Muscle of arm (tissue), 12 donors: Measurements from ENCODE around the gene MINDY1. TPM values are rescaled to one million over a fixed set of nuclear protein-coding genes. Genes with fewer than 3 reads are reported as not detected.

Source experiments
- DNase-seq: peaks from one replicate; pipeline ENCODE4 v3.0.0-alpha.2; 2013
- polyA plus RNA-seq, 12 donors: library from polyadenylated mRNA; unstranded; fragments of 120-200 nt; gene quantifications; one replicate each; pipeline ENCODE4 v1.2.1, GENCODE V29; 2013; ENCODE audit not compliant: insufficient read length in 12 of 12

Gene MINDY1
- polyA plus RNA-seq, 12 donors, result 15.5 to 35.9 (median 20.9) TPM; not detected in 1

DNA sequence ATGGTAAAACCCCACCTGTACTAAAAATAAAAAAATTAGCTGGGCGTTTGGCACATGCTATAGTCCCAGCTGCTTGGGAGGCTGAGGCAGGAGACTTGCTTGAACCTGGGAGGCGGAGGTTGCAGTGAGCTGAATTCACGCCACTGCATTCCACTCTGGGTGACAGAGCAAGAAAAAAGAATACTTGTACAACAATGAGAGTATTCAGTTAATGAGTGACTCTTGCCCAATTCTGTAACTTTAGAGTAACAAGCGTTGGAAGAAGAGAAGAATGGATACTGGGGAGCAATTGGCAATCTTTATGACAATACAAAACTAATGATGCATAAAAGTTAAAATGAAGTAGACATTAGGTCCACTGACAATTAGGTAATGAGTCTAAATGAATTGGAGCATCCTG is 14.1 kb downstream of the MINDY1 start:
- DNase-seq, result no peak

- no peak for DNase-seq
Measured at GRCh38 chr1:150987924-150988323, 18.8 kb downstream of the MINDY1 start.

- DNase-seq, result no peak
Measured at GRCh38 chr1:150985179-150985825, 21.4 kb downstream of the MINDY1 start.

- no peak for DNase-seq
Measured at GRCh38 chr1:150981805-150982712, 24.6 kb downstream of the MINDY1 start, which contains the start of gene ANXA9. TSS of gene ANXA9 (plus strand) at chr1:150982292. CDS start at chr1:150983106, 814 bp downstream.

DNA sequence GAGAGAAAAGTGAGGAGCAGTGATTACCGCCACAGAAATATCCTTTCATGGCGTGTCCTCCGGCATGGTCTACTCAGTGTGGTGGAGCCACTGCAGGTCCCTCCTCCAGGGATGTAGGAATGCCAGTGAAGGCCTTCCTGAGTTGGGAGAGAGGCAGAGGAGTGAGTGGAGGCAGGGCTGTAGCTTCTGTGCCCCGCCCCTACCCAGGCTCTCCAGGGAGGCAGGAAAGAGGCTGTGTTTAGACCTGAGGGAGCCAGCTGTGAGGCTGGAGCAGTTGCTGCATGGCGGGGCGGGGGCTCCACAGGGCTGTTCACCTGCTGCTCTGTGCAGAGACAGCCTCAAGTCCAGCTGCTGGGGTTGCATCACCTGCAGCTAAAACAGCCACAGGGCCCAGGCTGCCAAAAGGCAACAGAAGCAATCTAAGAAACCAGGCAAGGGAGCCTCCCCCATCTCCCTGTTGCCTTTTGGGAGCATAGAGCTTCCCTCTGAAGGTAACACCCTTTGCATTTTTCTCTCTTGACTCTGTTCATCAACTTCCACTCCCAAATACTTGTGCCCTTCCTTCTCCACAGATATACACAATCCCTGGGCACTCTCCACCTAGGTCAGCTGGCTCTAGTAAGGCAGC is 25.4 kb downstream of the MINDY1 start:
- DNase-seq, result no peak

DNA sequence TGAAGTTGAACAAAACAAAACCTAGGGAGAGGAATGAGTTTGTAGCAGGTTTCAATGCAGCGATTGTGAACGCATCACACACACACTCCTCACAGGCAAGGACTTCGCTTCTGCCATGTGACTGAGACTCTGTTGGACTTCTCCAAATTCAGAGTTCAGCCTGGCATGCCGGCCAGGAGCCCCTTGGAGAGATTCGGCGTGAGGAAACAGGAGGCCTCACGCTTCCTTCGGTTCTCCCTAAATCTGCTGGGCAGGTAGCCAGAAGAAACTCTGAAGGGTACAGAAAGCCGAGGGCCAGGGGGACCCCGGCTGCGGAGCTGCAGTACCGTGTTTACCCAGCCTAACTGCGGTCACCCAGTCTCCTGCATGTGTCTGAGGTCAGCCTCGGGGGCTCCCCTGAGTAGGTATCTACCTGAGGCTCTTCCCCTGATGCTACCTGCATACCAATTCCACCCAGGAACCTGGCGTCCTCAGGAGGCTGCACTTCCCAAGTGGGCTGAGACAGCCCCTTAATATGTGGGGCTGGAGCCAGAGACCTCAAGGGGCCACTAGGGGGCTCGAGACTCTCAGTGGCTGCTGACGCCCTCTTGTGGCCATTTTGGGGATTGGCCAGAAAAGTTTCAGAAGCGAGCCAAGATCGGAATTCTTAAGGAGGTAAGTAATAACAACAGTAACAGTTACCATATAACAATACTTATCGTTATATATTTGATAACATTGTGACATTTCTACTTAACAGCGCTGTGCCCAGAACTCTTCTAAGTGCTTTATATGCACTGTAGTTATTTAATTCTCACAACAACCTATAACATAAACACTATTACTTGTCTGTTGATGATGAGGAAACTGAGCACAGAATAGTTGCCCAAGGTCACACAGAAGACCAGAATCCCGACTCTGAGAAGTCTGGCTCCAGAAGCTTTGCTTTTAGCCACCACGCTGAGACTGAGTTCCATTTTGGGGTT is 27.3 kb downstream of the MINDY1 start:
- DNase-seq, result peak; percentile 89

DNA sequence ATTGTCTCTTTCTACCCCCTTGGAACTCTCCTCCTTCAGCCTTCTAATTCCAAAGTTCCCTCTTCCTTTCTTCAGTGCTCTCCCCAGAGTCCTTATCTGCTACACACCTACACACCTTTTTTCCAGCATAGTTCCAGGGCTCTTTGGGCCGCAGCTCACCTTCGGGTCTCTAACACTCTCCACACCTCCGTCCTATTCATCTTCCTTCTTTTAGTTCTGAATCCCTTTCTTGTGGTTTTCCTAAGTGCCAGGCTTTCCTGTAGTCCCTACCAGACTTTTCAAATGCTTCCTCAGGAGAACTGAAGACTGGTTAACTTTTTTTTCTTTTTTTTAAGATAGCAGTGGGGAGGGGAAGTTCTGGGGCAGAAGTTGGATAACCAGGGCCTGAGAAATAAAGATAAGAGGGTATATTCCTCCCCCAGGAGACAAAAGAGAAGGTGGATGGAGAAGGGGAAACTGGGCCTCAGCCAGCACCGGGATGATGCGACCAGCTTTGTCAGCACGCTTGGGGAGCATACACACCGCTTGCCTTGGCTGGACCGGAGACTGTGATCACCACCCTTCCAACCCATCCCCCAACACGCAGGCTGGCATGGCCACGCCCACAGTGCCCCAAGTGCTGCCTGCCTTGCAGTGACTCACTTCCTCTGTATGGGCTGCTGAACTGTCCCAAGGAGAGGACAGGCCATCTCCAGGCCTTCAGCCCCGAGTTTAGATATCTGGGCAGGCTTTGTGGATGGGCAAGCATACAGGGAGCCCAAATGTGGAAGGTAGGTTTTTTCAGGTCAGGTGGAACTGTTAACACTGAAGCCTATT is 29.6 kb downstream of the MINDY1 start:
- DNase-seq, result peak; percentile 35

- DNase-seq, result no peak
Measured at GRCh38 chr1:150976401-150976821, 30.3 kb downstream of the MINDY1 start.

DNA sequence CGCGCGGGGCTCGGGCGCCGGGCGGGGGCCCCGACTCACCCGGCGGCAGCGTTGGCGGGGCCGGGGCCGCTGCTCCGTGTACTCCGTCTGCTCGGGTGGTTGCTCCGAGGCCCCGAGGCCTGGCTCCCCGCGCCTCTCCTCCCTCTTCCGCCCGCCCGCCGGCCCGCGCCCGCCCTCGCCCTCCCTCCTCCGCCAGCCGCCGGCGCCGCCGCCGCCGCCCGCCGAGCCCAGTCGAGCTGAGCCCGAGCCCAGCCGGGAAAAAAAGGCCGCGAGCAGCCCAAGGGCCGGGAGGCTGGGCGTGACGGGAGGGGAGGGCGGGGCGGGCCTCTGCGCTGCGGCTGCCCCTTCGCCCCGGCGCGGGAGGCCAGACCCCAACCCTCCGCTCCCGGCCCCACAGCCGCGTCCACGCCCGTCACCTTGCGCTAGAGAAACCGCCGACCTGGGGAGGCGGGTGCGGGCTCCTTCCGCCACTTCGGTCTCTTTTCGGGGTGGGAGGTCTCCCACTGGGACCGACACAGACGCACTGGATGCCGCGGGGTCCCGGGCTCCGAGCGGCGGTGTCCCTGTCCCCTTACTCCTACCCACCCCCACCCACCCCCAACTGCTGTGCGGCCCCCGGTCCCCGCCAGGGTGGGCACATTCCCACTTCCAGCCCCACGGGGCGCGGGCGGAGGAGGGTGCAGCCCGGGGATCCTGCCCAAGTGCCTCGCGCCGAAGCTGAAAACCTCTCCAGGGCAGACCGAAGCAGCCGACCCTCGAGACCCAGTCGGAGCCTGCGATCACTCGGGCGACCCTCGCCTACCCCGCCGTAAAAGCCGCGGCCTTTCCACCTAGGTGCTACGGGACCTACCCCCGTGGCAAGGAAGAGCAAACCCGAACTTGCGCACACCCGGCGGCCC is 31.9 kb downstream of the MINDY1 start, which contains the start of gene CERS2:
Gene CERS2 (minus strand): TSS at position 256 of the 899 bp plus-strand sequence. CDS start 5,745 bp downstream, outside the sequence.
- peak; percentile 80 for DNase-seq

DNA sequence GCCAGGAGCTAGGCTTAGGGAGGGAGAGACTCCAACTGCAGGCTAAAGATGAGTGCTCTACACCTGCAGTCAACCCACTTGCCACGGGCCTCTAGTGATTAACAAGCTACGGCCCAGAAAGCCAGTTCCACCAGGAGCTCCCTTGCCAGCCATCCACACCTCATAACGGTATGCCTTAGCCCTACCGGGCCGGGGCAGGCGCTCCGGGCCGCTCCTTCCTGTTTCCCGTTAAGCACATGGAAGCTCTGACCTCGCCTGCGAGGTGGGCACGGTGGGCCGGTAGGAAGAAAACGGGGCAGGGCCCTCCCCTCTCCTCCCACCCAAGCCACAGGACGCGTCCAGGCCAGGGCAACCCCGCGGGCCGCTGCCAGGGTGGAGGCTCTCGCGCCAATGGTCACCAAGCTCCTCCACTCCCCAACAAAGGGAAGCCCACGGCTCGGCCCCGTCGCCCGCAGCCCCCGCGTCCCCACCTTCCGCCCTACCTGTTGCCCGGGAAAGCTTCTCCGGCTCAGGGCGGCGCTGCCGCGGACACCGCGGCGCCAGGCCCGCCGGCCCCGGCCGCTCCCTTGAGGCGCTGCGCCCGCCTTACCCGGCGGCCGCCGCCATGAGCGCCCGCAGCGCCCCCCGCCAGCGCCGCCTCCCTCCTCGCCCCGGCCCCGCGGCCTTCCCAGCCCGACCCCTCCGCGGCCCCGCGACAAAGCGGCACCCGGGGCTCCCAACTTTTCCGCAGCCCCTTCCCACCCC is 32.7 kb downstream of the MINDY1 start:
- DNase-seq, result peak; percentile 31

DNA sequence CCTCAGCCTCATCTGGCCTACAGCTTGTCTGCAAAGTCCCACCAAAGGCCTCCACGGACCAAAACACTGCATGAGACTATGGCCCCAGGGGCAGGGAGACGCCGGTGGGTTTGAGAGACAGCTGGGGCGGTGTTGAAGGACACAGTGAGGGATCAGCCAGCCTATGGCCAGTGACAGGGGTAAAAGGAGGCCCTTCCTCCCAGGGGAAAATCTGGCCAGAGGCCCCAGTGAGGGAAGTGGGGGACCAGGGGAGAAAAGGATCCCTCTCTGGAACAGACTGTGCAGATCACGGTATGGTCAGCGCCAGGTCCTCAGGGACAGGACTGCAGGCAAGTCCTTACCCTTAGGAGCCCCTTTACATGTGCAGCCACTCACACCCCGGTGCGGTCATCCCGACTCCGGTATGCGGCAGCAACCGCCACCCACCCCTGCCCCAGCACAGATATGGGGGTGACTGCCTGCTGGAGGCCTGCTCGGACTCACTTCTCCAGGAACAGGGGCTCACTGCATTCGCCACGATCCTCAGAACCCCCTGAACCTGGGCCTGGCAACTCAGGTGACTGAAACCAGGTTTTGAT is 33.4 kb downstream of the MINDY1 start:
- DNase-seq, result no peak

DNA sequence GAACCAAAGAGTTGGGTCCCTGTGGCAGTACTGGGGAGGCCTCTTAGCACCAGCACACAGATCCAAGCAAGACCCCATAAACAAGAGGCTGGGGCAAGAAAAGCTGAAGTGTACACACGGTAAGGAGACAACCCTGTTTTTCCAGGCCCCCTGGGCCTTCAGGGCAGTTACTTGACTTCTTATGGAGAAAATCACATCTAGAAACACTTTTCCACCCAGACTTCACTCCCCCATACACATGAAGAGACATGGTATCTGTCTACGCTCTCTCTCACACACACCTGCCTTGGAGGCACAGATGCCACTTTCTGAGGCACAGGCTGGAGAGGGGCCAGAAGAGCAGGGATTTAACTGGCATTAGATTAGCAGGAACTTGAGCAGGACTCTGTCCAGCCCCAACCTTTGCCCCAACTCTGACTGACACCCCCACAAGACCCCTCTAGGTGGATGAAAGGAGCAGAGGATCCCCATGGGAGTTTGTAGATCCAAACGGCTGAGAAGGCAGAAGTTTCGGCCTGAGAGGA is 34.2 kb downstream of the MINDY1 start:
- DNase-seq, result no peak

DNA sequence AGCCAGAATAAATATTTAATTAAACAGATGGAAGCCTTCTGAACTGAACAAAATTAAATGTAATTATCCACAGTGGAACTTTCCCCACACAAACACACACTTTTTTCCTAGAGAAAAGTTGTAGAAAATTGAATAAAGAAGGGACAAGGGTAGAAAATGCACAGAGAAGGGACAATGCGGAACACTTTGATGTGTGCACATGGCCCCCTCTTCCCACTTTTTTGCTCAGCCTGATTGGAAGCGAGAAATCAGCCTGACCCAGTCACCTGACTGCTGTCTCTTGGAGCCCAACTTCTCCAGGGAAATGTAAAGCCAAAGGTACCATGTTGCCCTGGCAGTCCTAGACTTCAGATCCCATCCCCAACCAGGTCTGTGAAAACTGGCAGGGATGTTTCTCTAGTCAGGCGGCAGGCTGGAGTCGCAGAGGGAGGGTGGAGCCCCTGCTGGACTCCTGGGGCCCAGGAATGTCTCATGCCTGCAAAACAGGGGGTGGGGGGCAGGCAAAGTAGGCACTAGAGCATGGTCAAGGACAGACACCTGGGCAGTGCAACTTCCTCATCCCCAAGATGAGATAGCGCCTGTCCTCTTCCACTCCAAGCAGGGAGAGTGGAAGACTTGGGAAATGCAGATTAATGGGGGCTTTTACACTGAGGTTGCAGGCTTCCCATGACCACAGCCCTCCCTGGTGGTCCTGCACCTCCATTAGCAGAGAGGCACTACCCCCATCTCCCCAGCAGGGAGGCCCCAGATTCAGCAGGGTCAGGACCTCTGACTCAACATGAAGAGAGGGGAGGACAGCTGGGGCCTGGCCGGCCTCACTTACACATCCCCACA is 34.9 kb downstream of the MINDY1 start:
- no peak for DNase-seq

DNA sequence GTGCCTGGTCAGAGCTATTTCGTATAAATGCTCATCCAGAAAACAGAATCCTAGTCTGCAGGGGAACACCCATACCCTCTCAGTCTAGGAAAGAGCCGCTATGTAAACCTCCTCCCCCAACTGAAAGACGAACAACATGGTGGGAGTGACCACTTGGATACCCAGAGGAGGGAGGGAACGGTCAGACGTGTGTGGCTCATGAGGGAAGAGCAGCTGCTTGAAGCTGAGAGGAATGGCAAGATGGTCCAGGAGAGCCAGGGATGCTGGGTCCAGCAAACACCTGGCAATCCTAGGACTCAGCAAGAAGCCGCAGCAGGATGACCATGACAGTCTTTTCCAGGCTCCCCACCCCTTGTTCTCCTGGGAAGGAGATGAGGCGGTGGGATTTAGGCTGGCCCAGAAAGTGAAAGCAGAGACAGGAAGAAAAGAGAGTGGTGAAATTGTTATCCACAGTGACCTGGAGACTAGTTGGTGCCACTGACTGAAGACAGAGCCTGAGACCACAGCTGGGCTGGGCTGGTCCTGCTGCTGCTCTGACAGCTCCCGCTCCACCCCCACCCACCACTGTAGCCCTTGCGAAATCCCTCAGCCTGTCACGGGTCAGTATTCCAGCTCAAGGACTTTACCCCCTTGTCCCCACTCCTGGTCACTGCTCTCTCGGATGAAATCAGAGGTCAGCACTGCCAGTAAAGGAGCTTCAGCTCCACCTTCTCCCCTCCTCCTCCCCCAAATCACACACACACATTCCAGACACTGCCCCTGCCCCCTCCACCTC is 35.7 kb downstream of the MINDY1 start:
- no peak for DNase-seq

DNA sequence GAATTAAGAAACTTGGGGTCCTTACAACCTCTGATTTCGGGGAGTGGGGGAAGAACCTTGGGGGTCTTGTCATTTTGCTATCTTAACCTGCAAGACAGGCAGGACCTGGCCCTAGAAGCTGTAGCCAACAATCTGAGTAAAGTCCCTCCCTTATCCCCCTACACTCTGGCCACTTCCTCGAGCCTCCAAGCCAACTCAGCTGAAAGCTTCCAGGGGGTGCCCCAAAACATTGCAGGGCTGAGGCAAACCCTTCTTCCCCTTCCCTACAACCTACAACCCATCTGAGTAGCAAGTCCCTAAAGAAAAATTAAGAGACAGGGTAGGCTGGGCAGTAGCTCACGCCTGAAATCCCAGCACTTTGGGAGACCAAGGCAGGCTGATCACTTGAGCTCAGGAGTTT is 37.1 kb downstream of the MINDY1 start:
- DNase-seq, result no peak

GRCh38 chr1:150968491-150968890 is 38.2 kb downstream of the MINDY1 start:
- DNase-seq, result no peak
